ENCODE results near the gene STAT3.
"Not testable (repeated sequence)": the region's sequence is repeated elsewhere in the genome, so short reads cannot be mapped to it uniquely, and the experiment has no call there.

The STAT3 gene

DNA sequence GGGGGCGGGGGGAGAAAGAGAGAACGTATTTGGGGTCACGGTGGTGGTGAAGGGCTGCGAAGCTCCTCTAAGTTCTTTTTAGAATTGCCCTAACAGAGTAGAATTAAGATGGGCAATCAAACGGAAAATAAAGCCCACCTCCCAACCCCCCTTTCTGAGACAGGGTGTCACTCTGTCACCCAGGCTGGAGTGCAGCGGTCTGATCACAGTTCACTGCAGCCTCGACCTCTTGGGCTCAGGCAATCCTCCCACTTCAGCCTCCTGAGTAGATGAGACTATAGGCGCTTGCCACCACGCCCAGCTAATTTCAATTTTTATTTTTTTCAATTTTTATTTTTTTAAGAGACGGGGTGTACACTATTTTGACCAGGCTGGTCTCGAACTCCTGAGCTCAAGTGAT, 35.5 kb upstream of the STAT3 start:
- no peak for DNase-seq (ENCODE audit: low read depth)
- peak overlapping the region; percentile 98 for H3K4me3 ChIP-seq (ENCODE audit: control insufficient read depth, low read depth, low read length)
- TF ChIP-seq, protein P1, sequence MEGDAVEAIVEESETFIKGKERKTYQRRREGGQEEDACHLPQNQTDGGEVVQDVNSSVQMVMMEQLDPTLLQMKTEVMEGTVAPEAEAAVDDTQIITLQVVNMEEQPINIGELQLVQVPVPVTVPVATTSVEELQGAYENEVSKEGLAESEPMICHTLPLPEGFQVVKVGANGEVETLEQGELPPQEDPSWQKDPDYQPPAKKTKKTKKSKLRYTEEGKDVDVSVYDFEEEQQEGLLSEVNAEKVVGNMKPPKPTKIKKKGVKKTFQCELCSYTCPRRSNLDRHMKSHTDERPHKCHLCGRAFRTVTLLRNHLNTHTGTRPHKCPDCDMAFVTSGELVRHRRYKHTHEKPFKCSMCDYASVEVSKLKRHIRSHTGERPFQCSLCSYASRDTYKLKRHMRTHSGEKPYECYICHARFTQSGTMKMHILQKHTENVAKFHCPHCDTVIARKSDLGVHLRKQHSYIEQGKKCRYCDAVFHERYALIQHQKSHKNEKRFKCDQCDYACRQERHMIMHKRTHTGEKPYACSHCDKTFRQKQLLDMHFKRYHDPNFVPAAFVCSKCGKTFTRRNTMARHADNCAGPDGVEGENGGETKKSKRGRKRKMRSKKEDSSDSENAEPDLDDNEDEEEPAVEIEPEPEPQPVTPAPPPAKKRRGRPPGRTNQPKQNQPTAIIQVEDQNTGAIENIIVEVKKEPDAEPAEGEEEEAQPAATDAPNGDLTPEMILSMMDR (conservative IDR thresholded peaks at IDR 0.05; ENCODE audit: control insufficient read depth, insufficient read depth, low read depth, low read length): no peak

DNA sequence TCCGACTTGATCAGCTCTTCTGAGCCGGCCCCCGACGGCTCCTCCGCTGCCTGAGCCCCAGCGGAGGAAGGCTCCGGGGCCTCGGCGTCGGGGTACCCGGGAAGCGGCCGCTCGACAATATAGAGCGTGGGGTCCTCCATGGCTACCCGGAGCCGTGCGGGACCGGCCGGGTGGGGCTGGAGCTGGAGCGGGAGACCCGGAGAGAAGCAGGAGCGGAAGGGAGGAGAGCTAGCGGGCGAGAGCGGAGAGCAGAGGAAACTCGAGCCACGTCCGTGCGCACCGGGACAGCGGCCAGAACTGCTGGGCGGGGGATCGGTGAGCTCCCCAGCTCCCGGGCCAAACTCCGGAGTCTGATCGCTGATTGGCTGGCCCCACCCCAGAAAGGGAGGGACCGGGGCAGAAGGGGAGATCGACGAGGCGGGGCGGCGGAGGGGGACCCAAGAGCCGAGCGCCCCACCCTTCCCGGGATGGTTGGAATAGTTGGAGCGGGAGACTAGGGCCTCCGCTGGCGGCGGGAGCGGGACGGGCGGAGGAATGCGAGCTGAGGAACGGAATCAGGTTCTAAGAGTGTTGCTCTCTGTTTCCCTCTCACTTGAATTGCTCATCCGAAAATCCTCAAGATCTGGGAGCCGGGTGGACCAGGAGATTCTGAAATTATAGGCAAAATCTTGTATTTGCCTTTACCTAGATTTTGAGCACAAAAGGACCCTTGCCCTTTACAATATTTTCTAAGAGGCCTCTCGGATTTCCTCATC, 34.9 kb upstream of the STAT3 start, which contains the start of gene CAVIN1:
Gene CAVIN1, minus strand, starts transcription at position 299 of the 755 bp plus-strand sequence. Its CDS starts 159 bp downstream, at position 140.
- peak within 1 kb of the TSS; percentile 98 for H3K4me3 ChIP-seq (ENCODE audit: control insufficient read depth, low read depth, low read length)
- peak; percentile 97 for DNase-seq (ENCODE audit: low read depth)
- TF ChIP-seq, protein P1 (conservative IDR thresholded peaks at IDR 0.05; ENCODE audit: control insufficient read depth, insufficient read depth, low read depth, low read length): no peak

DNA sequence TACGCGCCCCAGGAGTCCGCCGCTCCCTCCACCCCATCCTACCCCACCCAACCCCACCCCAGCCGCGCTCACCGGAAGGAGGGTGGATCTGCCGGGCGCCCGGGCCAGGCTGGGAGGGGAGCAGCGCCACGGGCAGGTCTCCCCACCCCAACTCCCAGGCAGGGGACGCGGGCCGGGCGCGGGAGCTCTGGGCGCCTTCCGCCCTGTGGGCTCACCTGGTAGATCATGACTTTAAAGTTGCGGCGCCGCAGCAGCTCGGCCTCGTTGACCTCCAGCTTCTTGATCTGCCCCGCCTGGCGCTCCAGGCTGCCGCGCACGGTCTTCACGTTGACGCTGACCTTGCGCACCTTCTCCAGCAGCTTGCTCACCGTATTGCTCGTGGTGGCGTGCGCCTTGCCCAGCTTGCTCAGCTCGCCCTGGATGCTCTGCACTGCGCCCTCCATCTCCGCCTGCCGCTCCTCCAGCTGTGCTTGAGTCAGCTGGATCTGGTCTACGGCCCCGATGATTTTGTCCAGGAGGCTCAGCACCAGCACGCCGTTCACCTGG, 34.2 kb upstream of the STAT3 start:
- H3K4me3 ChIP-seq (ENCODE audit: control insufficient read depth, low read depth, low read length): peak overlapping the region; percentile 98
- DNase-seq (ENCODE audit: low read depth): no peak
- TF ChIP-seq, protein P1 (conservative IDR thresholded peaks at IDR 0.05; ENCODE audit: control insufficient read depth, insufficient read depth, low read depth, low read length): no peak

DNA sequence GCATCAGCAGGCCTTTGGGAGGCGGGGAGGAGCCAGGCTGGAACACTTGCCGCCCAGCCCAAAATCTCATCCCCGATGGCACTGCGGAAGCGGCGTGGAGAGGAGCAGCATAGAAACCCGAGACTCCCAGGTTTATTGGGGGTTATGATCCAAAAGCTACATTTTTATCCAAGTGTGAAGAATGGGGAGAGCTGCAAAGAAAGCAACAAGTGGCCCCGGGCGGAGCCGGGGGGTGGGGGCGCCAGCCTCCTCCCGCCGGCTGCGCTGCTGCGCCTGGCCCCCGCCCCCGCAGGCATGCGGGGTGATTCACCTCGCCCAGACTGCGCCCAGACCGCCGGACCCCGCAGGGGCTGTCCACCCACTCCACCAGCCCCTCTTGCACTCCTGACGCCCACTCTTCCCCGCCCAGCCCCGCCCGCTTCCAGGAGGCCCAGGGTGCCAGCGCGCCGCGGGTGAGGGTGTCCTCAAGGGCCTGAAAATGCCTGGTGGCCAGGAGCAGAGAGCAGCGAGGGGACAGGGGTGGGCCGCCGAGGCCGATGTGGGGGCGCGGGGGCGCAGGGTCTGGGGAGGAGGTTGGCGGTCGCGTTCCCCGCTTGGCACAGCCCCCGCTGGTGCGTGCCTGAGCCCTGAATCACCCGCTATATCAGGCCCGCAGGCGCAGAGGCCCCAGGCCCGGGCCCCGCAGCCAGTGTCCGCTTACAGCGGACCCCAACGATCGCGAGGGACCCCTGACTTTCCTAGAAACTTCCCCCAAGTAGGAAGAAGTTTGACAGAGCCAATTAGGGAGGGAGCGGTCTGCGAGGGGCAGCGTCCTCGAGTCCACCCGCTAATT, 33.5 kb upstream of the STAT3 start:
- peak overlapping the region; percentile 98 for H3K4me3 ChIP-seq (ENCODE audit: control insufficient read depth, low read depth, low read length)
- peak; percentile 84 for DNase-seq (ENCODE audit: low read depth)
- TF ChIP-seq, protein P1 (conservative IDR thresholded peaks at IDR 0.05; ENCODE audit: control insufficient read depth, insufficient read depth, low read depth, low read length): no peak

DNA sequence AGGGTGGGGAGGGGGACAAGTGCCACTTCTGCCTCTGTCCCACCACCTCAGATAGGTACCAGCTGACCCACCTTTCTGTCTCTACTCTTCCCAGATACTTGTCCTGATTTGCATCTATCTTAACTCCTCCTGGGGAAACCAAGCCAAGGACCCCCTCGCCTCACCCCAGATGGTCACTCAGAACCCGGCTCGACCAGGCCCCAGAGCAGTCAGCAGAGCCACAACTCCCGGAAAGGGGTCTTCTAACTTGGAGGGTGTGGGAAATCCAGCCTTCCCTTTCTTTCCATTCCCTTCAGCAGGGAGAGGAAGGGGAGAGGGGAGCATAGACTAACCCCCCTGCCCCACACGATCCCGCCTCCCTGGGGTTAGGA, 32.9 kb upstream of the STAT3 start:
- H3K4me3 ChIP-seq (ENCODE audit: control insufficient read depth, low read depth, low read length): peak overlapping the region; percentile 98
- no peak for DNase-seq (ENCODE audit: low read depth)
- TF ChIP-seq, protein P1 (conservative IDR thresholded peaks at IDR 0.05; ENCODE audit: control insufficient read depth, insufficient read depth, low read depth, low read length): no peak

DNA sequence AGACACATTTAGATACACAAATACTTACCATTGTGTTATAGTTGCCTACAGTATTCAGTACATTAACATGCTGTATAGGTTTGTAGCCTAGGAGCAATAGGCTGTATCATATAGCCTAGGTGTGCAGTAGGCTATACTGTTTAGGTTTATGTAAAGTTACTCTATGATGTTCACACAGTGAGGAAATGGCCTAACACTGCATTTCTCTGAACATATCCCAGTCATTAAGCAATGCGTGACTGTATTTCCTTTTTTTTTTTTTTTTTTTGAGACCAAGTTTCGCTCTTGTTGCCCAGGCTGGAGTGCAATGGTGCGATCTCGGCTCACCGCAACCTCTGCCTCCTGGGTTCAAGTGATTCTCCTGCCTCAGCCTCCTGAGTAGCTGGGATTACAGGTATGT, 29.7 kb upstream of the STAT3 start:
- not testable (repeated sequence) for DNase-seq (ENCODE audit: low read depth); H3K4me3 ChIP-seq (ENCODE audit: control insufficient read depth, low read depth, low read length)

Measured in fibroblast of mammary gland (primary cell).